LHCN-M2 (cell line): ENCODE data around the gene ABTB2. TPM values are rescaled to one million over a fixed set of nuclear protein-coding genes. Genes with fewer than 3 reads are reported as not detected.

ENCODE experiments used
- DNase-seq: peaks from one replicate; pipeline ENCODE4 v3.0.0-alpha.2; 2012; ENCODE audit warnings: low read depth
- total RNA-seq: library from RNA; depleted of rRNA; stranded (reverse); fragments of >200 nt; gene quantifications from 2 replicates; pipeline ENCODE4 v1.2.3, GENCODE V29; 2014

The ABTB2 gene
- total RNA-seq, 1 experiment from 2014 or later, result 1.5 TPM

DNA sequence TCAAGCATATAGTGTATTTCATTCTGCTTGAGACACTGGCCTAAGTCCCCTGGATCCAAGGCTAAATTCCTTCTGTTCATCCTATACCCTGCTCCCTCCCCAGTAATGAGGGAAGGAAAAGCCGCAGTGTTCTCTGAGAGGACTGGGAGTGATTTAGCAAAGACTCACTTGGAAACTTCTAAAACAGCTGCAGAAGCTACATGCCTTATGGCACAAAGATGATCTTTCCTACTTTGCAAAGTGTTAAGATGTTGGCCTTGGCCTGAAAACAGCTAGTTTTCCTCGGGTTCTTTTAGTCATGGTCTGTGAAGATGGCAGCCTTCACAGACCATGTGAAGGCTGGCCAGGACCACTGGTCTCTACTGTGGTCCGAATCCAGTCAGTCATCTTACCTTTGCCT lies 65.7 kb downstream of the ABTB2 start:
- no peak for DNase-seq

DNA sequence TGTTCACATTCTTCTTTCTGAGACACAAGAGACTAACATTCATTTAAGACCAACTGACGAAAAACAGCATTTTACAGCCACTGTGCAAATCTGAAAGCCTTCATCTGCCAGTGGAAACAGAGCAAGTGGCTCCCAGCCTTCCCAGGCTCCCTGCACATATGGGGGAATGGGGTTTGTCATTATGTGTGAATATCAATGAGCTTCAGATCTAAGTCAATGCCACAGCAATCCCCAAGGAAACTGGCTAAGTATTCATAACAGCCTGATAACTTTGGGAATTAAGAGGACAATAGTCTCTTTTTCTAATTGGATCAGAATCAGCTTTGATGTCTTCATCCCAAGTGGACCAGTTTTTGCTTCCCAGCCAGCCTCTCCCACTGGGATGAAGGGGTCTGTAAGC lies 66.9 kb downstream of the ABTB2 start:
- no peak for DNase-seq

DNA sequence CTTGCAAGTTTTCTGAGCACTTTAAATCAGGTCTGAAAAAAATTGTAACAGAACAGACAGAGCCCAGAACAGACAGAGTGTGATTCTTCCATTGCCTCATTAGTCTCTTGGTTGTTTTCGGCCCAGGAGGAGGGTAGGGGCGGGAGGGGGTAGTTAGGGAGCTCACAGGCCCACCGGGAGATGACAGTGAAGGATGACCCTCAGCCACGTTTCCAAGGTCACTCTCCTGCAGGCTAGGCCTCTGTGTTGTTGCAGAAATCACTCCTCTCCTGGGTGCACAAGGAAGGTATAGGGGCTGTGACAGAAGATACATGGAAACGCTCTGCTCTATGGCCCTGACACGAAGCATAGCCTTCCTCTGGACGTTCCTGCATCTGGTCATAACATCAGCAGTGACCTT lies 69.3 kb downstream of the ABTB2 start:
- no peak for DNase-seq

DNA sequence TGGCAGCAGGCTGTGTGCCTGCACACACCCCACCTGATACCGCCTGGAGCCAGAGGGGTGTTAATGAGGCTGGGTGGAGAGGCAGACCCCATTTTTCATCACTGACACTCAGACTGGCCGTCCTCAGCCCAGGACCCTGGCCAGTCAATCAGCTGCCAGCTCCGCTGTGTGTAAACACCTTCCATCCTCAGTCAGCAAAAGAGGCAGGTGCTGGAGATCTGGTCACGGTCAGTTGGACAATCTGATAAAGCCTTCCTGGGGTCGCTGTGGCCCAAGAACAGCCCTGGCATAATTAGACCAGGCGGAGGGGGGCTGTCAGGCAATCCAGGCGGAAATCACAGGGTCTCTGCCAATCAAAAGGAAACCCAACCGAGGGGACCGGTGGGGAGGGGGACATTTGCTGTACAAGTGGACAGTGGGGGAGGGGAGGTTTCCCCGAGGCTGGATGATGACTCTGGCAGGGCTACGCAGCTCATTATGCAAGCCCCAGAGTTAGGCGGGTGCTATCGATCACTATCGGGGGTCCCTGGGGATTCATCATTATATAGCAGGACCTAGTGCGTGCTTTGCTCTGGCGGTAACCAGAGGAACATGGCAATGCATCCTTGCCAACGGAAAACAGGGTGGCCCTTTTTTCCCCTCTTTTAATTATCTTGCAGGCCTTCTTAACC lies 72.9 kb downstream of the ABTB2 start:
- DNase-seq, result no peak

DNA sequence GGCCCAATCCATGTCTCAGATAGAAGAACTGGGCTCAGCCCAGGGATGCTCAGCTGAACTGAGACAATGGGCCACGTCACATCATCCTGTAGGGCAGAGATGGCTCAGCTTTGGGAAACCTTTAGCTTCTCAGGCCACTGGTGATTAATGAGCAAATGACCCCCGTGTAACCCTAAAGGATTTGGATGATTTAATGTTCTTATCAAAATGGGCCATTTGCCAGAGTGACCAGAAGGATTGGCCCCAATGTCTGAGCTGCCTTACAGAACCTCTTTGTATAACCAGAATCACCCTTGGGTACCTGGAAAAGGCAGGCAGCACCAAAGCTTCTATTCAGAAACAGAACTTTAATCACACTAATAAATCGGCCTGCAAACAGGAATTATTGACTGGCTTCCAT lies 73.7 kb downstream of the ABTB2 start:
- DNase-seq, result no peak

DNA sequence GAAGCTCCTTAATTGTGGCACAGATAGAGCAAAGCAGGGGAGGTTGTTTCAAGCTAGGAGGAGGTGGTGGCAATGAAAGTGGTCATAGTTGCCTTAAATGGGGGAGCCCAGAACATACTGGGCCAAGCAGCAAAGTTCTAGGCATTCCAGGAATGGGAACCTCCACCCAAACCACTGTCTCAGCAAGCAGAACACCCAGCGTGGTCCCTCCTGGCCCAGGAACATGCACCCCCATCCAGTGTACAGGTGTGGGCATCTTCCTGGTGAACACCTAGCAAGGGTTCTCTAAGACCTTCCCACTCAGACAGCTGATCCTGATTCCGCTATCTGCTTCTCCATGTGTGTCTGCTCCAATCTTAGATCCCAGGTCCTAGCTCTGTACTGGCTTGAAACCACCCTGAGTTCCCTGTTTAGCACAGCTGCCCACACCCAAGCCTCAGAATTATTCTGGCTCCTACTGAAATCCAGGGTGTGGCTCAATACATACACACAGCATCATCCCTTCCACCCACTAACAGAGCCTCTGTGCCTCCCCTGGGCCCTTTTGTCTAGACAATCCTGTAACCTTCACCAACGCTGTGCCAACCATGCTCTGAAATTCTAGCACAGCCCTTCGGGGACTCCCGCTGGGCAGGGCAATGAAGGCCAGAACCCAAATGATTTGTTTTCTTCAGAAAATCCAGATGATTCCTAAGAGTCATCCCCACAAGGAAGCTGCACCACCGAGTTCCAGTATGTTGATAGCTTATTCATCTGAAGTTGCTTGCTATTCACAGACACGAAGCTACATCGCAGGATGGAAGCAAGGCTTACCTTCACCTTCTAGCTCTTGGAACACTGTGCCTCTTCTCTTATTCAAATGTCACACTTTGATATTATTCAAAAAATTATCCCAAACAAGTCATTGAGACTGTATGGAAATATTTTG lies 76.6 kb downstream of the ABTB2 start:
- DNase-seq, result peak; percentile 29

DNA sequence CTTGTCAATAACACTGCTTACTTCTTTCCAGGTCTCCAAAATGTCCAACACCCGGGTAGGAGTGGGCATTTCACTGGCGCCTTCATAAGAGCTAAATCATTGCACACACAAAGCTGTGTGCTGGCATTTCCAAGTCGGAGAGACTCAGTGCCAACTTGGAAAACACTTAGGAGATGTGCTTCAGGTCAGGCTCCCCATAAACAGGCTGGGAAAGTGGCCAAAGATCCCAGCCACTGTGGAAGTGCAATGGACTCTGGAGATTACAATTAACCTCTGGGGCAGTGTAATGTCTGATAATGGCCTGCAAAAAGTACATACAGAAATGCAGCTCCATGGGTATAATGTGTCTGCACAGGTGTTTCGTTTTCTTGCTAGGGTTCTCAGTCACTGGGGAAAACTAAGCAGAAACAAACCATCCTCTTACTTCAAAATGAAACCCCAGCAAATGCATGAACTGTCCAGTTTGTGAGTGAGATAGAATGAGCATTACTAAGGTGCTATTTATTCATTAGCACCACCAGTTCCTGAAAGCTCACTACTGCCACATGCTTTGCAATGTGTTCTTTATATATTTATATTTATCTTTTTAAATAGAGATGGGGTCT lies 79.0 kb downstream of the ABTB2 start:
- DNase-seq, result no peak

DNA sequence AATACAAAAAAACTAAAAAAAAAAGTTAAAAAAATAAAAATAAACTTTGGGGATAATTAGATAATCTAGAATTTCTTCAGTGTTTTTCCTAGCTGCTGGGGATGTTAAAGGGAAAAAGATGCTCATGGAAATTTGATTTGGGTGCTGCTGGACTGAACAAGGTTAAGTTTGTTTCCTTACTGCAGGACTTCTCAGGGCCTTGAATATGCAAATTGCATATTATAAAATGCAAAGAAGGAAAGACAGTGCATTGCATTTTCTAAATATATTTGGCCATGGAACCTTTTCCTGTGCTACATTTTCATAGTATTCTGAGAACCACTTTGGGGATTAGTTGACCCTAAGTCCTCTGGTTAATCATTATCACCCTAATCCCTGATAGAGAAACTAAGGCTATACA lies 79.6 kb downstream of the ABTB2 start:
- DNase-seq, result no peak

DNA sequence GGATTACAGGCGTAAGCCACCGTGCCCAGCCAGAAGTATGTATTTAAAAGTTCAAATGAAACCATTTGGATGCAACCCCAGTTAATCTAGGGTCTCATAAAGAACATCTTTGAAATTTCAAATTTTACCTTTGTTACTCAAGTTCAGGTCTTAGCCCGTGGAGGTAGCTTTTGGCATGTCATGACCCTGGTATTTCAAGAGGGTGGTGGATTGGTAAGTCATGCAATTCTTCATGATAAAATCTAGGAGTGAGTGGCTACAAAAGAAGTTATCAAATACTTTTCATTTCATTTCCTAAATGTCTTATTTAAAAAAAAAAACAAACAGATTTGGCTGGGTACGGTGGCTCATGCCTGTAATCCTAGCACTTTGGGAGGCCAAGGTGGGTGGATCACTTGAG lies 80.6 kb downstream of the ABTB2 start:
- DNase-seq, result no peak

DNA sequence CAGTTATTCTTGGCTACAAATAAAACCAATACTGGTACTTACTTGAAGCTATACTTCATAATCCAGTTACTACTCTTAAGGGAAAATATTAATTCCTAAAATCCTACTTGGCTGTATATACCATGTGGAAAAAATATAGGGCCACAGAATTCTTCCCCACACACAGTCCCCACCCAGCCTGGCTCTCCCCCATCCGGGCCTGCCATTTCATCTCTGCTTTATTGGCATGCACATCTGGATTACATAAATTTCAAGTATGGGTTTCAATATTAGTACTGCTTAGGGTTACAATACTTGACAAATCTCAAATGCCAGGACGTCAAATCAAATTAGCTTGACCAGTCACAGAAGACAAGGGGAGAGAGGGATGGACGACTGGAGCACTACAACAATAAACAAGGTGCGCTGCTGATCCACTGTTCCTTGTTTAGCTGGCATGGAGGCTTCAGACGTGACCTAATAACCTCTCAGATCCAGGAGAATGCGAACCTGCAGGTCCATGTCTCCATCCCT lies 81.4 kb downstream of the ABTB2 start:
- DNase-seq, result no peak

DNA sequence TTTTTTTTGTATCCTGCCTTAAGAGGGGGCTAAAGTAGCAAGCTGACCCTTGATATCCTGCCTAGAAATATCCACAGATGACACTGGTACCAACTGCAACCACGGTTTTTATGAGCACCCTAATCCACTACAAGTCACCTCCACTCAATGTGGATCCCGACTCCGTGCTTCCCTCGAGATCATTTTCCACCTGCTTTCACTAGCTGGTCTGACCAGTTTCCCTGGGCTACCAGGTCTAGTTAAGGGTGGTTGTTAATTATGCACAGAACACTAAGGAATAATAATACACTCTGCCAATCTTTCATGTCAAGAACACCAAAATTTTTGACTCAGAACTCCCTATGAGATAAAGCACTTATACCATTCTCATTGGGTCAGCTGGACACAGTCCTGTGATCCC lies 82.3 kb downstream of the ABTB2 start:
- no peak for DNase-seq

DNA sequence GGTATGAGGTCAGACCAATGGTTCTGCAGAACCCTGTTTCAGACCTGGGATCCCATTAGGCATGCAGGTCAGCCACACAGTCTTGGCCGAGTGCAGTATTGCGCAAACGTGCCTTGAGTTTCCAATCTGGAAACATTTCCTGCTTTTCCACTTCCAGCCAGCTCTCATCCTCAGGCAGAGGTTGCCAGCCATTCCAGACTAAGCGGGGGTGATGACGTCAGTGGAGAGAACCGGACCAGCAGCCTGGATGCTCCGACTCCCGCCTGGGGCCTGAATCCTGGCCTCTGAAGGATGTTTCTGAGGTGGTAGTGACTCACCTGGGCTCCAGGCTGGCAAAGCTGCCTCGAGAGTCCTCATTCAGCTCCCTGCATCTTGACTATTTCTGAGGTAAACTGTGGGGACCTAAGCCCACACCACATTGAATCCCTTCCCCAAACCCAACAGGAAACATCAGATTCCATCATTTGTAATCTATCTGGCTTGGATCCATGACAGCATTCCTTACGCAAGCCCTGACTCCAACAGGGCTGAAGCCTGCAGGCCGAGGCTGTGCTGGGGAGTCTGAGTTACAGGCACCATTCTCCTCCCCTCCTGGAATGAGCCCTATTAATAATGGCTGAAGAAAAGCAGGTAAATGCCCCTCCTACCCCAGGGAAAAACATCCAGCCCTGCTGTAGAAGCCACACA lies 83.0 kb downstream of the ABTB2 start:
- DNase-seq, result peak; percentile 80

DNA sequence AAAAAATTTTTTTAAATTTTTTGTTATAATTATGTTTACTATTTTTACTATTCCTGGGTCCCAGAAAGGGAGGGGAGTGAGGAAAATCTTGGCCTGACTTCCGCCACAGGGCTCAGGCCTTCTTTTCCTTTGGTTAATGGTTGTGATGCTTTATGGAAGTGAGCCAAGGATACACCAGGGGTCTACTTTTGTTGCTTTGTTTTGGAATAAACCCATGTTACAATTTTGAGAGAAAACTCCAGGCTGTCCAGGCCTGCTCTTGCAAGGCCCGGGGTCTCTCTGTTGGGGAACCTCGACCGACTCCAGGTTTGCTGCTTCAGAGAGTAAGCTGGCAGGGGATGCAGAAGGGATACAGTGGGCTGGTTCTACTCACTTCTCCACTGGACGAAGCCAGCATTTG lies 84.7 kb downstream of the ABTB2 start:
- no peak for DNase-seq

DNA sequence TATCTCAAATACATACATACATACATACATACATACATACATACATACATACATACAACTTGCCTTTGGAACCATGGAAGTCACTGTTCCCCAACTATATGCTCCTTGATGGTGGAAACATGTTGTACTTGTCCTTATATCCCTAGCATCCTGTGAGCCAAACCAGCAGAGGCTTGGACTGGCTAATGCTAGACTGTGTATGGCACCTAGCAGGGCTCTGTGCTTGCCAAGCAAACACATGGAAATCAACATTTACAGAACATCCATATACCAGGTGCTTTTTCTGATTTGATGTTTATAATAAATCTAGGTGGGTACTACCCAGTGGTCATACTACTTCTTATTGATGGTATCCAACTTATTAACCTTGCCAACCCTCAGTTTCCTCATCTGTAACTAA lies 86.1 kb downstream of the ABTB2 start:
- no peak for DNase-seq

DNA sequence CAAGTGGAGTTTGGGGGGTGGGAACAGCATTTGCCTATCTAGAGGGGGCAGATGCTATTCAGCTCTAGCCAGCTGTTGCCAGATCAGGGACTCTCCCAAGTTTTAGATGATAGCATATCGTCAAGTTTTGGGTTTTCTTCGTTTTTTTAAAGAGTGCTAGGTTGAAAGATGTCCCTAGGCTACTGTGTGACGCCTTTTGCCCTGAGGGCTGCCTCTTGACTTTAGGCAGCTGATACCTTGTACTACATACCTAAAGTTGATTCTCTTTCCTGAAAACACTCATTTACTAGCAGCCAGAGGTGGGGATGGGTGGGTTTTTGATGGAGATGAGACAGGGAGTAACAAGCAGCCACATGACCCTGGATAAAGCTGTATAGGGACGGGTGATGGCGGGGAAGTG lies 87.1 kb downstream of the ABTB2 start:
- DNase-seq, result no peak

DNA sequence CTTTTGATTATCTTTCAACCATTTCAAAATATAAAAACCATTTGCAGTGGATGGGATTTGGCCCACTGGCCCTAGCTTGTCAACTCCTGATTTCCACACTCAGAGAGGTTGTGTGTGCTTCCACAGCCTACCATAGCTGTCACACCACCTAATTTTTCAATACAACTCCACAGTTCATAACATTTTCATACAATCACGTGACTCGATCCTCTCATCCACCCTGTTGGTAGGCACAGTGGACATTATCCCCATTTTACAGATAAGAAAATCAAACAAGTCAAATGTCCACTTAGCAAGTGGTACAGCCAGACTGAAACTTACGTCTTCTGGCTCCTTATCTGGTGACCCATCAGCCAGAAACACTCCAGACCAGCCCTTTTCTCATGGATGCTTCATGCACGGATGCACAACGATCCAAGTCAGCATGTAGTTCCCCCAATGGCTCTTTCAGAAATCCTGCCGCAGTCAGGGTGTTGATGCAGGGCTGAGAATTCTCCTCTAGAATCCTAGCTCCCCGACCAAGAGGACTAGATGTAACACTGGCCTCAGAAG lies 88.0 kb downstream of the ABTB2 start:
- DNase-seq, result no peak

DNA sequence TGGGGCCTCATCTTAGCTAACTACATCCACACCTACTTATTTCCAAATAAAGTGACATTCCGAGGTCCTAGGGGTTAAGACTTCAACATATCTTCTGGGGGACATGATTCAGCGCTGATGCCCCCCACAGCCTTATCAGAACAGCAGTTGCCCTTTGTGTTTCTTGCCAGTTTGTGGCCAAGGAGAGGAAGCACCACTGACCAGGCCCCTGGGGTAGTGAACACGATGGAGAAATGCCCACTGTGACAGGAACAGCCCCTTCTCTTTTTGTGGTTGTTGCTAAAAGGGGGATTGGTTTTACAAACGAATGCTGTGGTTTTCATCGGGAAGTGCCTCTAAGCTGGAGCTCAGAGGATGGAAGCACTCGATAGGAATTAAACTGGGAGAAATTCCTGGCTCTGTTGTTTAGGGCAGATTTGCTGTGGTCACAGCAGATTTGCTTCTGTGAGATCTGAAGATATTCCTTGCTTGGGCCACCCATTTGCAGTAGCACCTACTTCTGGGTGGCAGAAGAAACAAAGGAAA lies 88.8 kb downstream of the ABTB2 start:
- no peak for DNase-seq

DNA sequence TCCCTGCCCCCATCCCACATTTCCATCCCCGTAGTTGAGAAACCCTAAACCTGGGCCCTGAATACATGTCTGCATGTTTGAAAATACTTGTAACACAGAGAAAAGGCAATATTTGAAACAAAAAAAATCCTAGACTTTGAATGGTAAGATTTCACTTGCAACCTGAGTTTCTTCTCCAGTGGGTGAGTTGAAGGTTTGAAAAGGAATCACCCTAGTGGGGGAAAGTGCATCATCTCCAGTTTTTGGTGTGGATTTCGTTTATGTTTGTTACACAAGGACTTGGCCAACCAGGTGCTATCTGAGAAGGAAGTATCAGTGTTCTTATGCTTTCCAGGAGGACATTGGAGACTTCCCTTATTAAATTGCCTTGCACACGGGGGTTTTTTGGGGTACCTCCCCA lies 90.4 kb downstream of the ABTB2 start:
- no peak for DNase-seq

DNA sequence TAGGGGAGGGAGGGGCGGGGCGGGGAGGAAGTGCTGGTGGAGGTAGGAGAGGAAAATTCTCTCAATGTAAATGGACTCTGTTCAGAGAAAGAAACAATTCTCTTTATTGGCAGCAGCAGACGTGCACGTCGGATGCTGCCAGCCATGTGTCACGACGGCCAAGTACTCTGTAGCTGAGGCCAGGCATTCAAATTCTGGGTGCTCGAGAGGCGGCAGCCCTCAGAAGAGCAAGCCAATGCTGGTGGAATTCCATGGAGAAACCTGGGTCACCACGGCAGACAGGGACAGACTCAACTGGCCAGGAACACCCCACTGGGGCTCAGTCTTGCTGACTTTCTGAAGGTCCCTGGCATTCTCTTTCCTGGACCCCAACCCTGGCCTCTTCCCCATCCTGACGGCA lies 90.8 kb downstream of the ABTB2 start:
- no peak for DNase-seq

DNA sequence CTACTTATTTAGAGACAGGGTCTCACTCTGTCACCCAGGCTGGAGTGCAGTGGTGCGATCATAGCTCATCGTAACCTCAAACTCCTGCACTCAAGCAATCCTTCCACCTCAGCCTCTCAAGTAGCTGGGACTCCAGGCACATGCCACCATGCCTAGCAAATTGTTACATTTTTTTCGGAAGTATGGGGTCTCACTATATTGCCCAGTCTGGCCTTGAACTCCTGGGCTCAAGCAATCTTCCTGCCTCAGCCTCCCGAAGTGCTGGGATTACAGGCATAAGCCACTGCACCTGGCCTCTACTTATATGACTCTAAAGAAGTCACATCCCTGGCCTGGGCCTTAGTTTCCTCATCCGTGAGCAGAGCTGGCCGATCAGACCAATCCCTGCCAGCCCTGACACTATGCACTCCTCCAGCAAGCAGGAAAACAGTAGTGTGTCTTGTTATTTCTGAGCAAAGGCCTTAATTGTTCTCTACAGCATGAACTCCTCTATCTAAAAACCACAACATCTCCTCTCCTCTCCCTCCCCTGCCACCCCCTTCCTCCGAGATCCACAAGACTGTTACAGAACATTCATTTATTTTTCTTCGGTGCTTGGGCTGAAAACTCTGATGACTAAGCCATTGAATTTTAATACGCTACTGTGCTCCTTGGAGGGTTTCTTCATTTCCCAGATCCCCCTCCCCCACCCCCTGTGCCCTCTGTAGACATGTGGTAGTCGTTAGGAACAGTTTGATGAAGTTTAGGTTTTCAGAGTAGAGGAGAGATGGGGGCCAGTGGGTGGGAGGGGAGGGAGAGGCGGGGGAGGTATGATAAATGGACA lies 91.5 kb downstream of the ABTB2 start:
- DNase-seq, result peak; percentile 80
